Measurements from ENCODE around the gene UPK3BL2.
"Not testable (repeated sequence)": the region's sequence is repeated elsewhere in the genome, so short reads cannot be mapped to it uniquely, and the experiment has no call there.

Gene UPK3BL2

DNA sequence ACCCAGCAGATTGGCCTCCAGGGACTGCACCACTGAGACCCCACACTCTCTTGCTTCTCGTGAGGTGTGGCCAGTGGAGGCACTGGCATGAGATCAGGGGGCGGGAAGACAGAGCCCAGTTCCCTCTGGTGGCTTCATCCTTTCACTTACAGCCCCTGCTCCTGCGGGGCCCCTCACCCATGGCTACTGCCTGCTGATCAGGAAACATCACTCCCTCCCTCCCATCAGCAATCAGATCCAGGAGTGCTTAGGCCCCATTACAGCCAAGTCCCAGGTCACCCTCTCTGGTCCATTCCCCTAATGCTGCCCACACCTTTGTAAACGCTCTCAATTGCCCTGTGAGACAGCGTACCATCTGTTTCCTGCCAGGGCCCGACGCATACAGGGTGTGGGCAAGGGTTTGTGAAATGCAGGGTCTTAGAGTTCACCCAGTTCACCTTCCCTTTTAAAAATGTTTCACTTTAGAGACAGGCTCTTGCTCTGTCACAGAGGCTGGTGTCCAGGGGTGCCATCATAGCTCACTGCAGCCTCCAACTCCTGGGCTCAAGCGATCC, 8.4 kb downstream of the UPK3BL2 start:
- DNase-seq (ENCODE audit: insufficient read length, low spot score), result not testable (repeated sequence)

DNA sequence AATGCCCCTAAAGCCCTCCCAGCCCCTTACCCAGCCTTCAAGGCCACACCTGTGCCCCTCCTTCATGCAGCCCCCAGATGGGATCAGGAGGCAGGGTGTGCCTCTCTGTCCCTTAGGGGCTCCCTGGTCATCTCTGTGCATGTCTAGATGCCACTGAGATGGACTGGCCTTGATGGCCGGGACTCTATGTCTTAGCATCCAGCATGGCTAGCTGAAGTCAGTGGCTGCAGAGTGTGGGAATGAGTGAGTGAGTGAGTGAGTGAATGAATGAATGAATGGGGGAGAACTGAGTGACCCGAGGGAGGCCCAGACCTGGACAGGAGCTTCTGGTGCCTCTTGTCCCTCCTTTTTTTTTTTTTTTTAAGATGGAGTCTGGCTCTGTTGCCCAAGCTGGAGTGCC, 11.4 kb downstream of the UPK3BL2 start:
- not testable (repeated sequence) for FAIRE-seq; DNase-seq (ENCODE audit: insufficient read length, low spot score)

More for the DNA sequence above, 8.4 kb downstream of the UPK3BL2 start:
- not testable (repeated sequence) for FAIRE-seq

GRCh38 chr7:102531583-102531982, 11.9 kb downstream of the UPK3BL2 start:
- DNase-seq (ENCODE audit: insufficient read length, low spot score); FAIRE-seq: not testable (repeated sequence)

GRCh38 chr7:102527822-102528793, 15.4 kb downstream of the UPK3BL2 start:
- not testable (repeated sequence) for FAIRE-seq; DNase-seq (ENCODE audit: insufficient read length, low spot score)

DNA sequence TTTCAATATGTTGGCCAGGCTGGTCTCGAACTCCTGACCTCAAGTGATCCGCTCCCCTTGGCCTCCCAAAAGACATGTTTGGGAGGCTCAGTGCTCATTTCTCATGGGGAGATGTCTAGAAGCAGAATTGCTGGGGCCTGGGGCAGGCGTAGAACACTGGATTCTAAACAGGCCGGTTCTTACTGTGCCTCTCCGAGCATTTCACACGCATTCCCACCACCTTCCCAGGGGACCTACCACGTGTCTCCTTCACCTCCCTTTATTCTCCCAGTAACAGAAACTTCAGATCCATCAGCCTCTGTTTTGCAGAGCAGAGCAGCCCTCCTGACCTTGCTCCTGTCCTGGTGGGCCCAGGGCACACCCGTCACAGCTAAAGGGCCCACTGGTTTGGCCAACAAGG, 16.3 kb downstream of the UPK3BL2 start:
- not testable (repeated sequence) for DNase-seq (ENCODE audit: insufficient read length, low spot score); FAIRE-seq

GRCh38 chr7:102524803-102525202, 18.7 kb downstream of the UPK3BL2 start:
- DNase-seq (ENCODE audit: insufficient read length, low spot score); FAIRE-seq: not testable (repeated sequence)

DNA sequence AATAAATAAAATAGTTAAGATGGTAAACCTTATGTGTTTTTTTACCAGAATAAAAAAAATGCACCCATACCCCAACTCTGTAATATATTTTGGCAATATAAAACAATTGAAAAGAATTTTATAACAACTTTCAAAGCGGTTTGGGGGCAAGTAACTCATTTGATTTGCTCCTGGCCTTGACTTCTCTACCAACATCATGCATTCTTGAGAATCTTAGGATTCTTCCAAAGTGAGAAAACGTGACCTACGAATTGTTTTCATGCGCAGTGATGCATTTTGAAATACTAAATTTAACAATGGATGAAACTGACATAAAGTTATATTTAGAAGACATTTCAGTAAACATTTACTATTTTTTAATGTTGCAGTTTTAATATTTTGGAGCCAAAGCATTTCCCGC, 22.7 kb downstream of the UPK3BL2 start:
- FAIRE-seq; DNase-seq (ENCODE audit: insufficient read length, low spot score): not testable (repeated sequence)

DNA sequence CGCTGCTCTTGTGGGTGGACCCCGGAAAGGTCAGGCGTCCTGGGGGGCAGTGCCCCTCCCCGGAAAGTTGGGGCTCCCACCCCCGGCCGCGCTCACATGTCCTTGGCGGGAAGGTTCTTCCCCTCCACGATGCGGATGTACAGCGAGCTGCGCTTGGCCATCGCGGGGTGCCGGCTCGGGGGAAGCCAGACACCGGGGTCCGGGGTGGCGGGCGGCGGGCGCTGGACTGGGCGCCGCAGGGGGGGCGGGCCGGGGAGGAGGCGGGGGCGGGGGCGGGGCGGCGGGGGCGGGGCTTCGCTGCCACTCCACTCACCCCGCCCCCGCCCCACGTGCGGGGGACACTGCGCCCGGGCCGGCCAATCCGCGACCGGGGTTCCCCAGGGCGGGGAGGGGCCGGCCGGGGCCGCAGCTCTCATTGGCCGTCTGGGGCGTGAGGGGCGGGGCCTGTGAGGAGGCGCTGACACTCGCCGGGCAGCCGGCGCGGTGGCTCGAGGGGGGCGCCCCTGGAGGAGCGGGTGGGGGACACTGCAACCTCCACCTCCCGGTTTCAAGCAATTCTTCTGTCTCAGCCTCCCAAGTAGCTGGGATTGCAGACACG, 25.8 kb downstream of the UPK3BL2 start, which contains the start of gene RASA4B:
Gene RASA4B (minus strand): TSS at position 228 of the 598 bp plus-strand sequence. CDS start 67 bp downstream, at position 161.
- not testable (repeated sequence) for FAIRE-seq

DNA sequence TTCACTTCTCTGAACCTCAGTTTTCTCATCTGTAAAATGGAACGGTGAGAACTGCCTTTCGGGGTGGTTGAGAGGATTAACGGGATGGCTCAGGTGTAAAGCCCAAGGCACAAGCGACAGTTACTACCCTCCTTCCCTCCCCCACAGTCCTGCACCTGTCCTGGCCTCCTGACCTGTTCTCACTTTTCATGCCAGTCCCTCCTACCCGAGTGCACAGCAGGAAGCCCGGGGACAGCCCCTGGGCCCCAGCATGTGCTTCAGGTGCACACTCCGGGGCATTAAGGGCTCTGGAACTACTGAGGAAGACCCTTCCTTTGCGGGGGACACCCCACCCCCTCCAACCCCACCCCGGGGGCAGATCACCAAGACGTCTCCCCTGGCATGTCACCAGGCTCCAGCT, 26.5 kb downstream of the UPK3BL2 start:
- not testable (repeated sequence) for FAIRE-seq; DNase-seq (ENCODE audit: insufficient read length, low spot score)

More for the DNA sequence above, 25.8 kb downstream of the UPK3BL2 start, which contains the start of gene RASA4B:
- DNase-seq (ENCODE audit: insufficient read length, low spot score), result not testable (repeated sequence)

DNA sequence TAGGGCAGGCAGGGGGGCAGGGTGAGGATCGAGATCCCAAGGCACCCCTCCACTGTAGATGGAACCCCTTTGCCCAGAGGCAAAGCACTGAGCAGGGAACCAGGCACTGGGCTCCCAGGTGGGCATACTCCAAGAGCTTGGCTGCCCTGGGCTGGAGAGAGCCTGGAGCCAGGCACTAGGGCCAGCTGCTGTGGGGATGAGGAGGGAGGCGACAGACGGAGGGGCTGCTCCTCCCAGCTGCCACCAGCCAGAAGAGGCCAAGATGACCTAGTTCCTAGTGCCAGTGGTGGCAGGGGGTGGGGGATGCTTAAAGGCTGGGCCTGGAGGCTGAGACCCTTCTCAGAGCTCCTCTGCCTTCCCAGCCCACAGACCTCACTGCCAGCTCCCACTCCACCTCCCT, 27.6 kb downstream of the UPK3BL2 start:
- not testable (repeated sequence) for FAIRE-seq; DNase-seq (ENCODE audit: insufficient read length, low spot score)

DNA sequence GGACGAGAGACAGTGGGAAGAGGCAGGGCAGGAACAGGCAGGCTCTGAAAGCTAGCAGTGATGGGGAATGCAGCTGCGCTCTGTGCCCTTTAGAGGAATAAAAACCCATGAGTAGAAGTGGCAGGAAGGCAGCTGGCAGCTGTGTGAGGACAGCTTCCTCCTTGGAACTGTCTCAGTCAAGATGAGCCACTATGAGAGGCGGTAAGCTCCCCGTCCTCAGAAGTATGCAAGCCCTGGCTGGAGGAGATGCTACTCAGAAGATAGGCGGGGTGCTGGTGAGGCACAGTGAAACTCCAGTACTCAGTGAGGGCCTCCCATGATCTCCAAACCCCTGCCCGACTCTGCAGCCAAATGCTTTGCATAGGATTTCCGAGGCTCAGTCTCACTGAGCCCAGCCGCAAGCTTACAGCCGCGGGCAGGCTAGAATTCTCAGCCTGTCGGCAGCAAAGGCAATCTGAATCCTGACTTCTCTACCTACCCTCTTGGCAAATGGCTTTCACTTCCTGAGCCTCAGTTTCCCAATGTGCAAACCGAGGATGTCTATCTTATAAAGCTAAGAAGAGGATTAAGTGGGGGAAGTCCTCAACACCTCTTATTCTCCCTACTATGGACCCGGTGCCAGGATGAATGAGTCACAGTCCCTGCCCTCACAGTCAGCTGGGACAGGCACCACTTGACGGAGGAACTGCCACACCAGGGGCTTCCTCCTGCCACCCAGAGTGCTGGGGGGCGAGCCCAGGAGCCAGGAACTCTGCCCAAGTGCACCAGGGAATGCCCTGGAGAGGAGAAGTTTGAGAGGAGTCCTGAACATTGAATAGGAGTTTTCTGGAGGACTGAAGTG, 28.4 kb downstream of the UPK3BL2 start:
- not testable (repeated sequence) for FAIRE-seq; DNase-seq (ENCODE audit: insufficient read length, low spot score)

DNA sequence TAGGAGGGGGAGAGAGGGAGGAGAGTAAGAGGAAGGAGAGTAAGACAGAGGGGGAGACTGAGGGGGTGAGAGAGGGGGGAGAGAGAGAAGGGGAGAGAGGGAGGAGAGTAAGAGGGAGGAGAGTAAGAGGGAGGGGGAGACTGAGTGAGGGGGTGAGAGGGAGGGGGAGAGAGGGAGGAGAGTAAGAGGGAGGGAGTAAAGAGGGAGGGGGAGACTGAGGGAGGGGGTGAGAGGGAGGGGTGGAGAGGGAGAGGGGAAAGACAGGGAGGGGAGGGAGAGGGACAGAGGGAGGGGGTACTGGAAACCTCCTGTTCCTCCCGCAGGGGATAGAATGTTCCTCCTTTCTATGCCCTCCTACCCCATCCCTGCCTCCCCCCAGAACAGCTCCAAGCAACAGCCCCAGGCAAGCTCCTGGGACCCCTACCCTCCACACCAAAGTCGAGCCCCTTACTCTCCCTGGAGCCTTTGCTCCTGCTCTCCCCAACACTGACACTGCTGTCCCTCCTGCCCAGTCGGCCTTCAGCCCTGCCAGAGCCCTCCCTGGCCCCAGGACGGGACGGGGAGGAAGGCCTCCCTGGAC, 30.8 kb downstream of the UPK3BL2 start:
- FAIRE-seq, result not testable (repeated sequence)

GRCh38 chr7:102511860-102512522, 31.5 kb downstream of the UPK3BL2 start:
- not testable (repeated sequence) for DNase-seq (ENCODE audit: insufficient read length, low spot score); FAIRE-seq

More for the DNA sequence above, 30.8 kb downstream of the UPK3BL2 start:
- not testable (repeated sequence) for DNase-seq (ENCODE audit: insufficient read length, low spot score)

DNA sequence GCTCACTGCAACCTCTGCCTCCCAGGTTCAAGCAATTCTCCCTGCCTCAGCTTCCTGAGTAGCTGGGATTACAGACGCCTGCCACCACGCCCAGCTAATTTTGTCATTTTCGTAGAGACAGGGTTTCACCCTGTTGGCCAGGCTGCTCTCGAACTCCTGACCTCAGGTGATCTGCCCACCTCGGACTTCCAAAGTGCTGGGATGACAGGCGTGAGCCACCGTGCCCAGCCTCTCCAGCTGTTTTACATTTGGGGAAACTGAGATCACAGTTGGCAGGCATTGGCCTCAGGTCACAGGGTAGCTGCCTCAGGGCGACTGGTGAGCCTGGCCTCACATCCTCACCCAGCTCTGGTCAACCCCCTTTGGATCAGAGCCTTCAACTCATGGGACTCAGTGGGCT, 32.9 kb downstream of the UPK3BL2 start:
- not testable (repeated sequence) for FAIRE-seq; DNase-seq (ENCODE audit: insufficient read length, low spot score)

GRCh38 chr7:102507410-102508088, 35.9 kb downstream of the UPK3BL2 start:
- not testable (repeated sequence) for FAIRE-seq; DNase-seq (ENCODE audit: insufficient read length, low spot score)

DNA sequence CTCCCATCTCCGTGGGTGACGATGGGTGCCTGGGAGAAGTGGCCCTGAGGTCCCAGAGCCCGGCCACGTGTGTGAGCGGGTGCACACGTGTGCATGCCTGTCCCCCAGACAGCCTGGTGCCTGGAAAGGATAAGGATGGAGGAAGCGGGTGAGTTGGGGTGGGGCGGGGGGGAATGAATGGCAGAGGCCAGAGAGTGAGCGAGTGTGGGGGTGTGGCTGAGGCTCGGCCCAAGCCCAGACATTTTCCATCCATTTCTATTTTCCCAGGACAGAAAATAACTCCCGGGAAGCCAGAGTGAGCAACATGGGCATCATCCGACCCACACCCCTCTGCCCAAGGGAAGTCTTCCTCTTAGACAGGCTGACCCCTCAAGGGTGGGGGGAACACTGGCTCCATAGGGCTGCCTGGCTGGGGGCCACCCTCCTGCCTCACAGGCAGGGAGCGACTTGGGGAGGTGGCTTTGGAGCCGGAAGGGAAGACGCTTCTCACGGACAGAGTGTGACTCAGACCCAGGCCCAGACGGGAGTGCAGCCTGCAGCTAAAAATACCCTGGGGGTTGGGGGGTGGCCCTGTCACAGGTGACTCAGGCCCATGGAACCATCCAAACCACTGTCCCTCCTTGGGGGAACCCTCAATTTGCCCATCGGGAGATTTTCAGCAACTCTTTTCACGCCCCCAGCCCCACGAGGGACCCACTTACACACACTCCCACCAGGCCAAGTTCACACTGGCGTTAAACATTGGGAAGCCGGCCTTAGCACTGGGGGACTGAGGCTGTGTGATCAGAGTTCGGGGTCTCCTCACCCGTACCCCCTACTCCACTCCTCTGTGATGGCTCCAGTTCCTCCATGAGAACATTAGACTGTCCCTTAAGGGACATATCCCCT, 38.0 kb downstream of the UPK3BL2 start:
- not testable (repeated sequence) for DNase-seq (ENCODE audit: insufficient read length, low spot score); FAIRE-seq

GRCh38 chr7:102503141-102503540, 40.4 kb downstream of the UPK3BL2 start:
- not testable (repeated sequence) for DNase-seq (ENCODE audit: insufficient read length, low spot score); FAIRE-seq

Data from H54 (cell line).